PFSK-1 (cell line): ENCODE results near the gene SYP.

Source experiments
- FOXP2 ChIP-seq: optimal IDR thresholded peaks from 2 replicates; pipeline ENCODE3; 2011; ENCODE audit warnings: borderline replicate concordance, control low read depth, inconsistent platforms; ENCODE audit not compliant: insufficient read depth; ENCODE audit errors: extremely low read length, extremely low read depth
- POLR2AphosphoS5 ChIP-seq: IDR thresholded peaks from 2 replicates; pipeline ENCODE4 v1.6.1; 2012; ENCODE audit warnings: low read depth, mild to moderate bottlenecking, control low read depth, low read length, moderate library complexity
- REST ChIP-seq, 2 experiments: IDR thresholded peaks; 2 replicates each; pipeline versions ENCODE4 v1.6.1 to v1.8.0; 2011 to 2012; ENCODE audit warnings: low read depth in 2 of 2, low read length in 2 of 2, control low read depth in 1 of 2, inconsistent platforms in 1 of 2, mild to moderate bottlenecking in 1 of 2, moderate library complexity in 1 of 2; ENCODE audit not compliant: insufficient read depth in 1 of 2
- SIN3A ChIP-seq: IDR thresholded peaks from 2 replicates; pipeline ENCODE4 v1.6.1; 2012; ENCODE audit warnings: mild to moderate bottlenecking, low read length, moderate library complexity, borderline replicate concordance; ENCODE audit not compliant: insufficient read depth
- TAF1 ChIP-seq: IDR thresholded peaks from 2 replicates; pipeline ENCODE4 v1.6.1; 2012; ENCODE audit warnings: low read length, control low read depth, borderline replicate concordance; ENCODE audit not compliant: insufficient read depth

The SYP gene

GRCh38 chrX:49190821-49191573, 9.0 kb downstream of the SYP start:
- TF ChIP-seq POLR2AphosphoS5 (peak; percentile 87), SIN3A (no peak), TAF1 (peak; percentile 69; the same call in 1 of the 2 replicates), FOXP2 (no peak), REST (IDR thresholded peaks at IDR 0.05; ENCODE audit: insufficient read depth in 1 of 2, low read depth in 2 of 2, low read length in 2 of 2) (no peak)

GRCh38 chrX:49189606-49190005, 10.4 kb downstream of the SYP start:
- TF ChIP-seq POLR2AphosphoS5, result no peak
- TF ChIP-seq TAF1, result no peak
- no peak for TF ChIP-seq SIN3A
- TF ChIP-seq FOXP2, result no peak
- no peak for TF ChIP-seq REST (IDR thresholded peaks at IDR 0.05; ENCODE audit: insufficient read depth in 1 of 2, low read depth in 2 of 2, low read length in 2 of 2)

GRCh38 chrX:49188468-49189076, 11.4 kb downstream of the SYP start:
- no peak for TF ChIP-seq TAF1
- no peak for TF ChIP-seq REST (IDR thresholded peaks at IDR 0.05; ENCODE audit: insufficient read depth in 1 of 2, low read depth in 2 of 2, low read length in 2 of 2)
- no peak for TF ChIP-seq SIN3A
- no peak for TF ChIP-seq FOXP2
- no peak for TF ChIP-seq POLR2AphosphoS5

GRCh38 chrX:49187526-49187925, 12.5 kb downstream of the SYP start:
- TF ChIP-seq FOXP2 (no peak), SIN3A (no peak), REST (IDR thresholded peaks at IDR 0.05; ENCODE audit: insufficient read depth in 1 of 2, low read depth in 2 of 2, low read length in 2 of 2) (no peak), TAF1 (no peak), POLR2AphosphoS5 (no peak)
